Neutrophil (primary cell): Measurements from ENCODE around the gene MEF2C.

Source experiments
- H3K27ac ChIP-seq: fragments of 200-600 bp; sonication (generic); 2 replicates; pipeline ENCODE4 v1.5.1; 2016; ENCODE audit warnings: mild to moderate bottlenecking, moderate library complexity
- H3K27me3 ChIP-seq: fragments of 200-600 bp; sonication (generic); 2 replicates; pipeline ENCODE4 v1.6.0; 2016; ENCODE audit warnings: mild to moderate bottlenecking
- H3K36me3 ChIP-seq: fragments of 200-600 bp; sonication (generic); 2 replicates; pipeline ENCODE4 v1.5.1; 2017
- H3K4me1 ChIP-seq, 2 experiments: fragments of 200-600 bp in 1 of 2; sonication (generic) in 1 of 2; 1 replicate in 1 of 2; 2 replicates in 1 of 2; pipeline versions ENCODE4 v1.5.1 to v1.6.1; 2013 to 2016; ENCODE audit warnings: low read depth in 1 of 2, low read length in 1 of 2, mild to moderate bottlenecking in 1 of 2, moderate library complexity in 1 of 2; ENCODE audit not compliant: control insufficient read depth in 1 of 2, insufficient read depth in 1 of 2
- H3K4me3 ChIP-seq, 2 experiments: fragments of 200-600 bp in 1 of 2; sonication (generic) in 1 of 2; 1 replicate in 1 of 2; 2 replicates in 1 of 2; pipeline ENCODE4 v1.5.1; 2013 to 2016; ENCODE audit warnings: low read depth in 1 of 2, low read length in 1 of 2, mild to moderate bottlenecking in 1 of 2, moderate library complexity in 1 of 2
- H3K9me3 ChIP-seq: fragments of 200-600 bp; sonication (generic); 2 replicates; pipeline ENCODE4 v1.5.1; 2016
- TF ChIP-seq, protein P1 (sequence below): fragments of 200-600 bp; sonication (generic); IDR thresholded peaks from 2 replicates; pipeline ENCODE4 v1.5.1; 2016; ENCODE audit warnings: antibody characterized with exemption

Gene MEF2C

DNA sequence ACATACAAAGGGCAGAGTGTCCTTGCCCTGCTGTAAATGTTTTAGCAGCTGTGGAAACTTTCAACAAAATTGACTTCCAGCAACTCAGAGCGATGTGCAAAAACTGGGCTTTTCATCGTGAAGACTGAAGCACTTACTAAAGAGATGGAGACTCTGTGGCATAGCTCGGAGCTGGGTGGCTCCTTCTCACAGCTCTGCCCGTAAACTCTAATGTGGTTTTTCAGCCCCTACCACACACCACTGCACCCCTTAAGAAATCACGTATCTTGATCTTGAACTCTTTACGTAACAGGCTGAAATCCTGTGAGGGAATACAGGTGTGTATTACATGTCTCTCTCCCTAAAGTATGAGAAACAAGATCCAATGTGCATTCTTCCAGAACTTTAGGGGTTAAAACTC lies 124.4 kb downstream of the MEF2C start:
- no peak overlapping the region for H3K4me3 ChIP-seq

DNA sequence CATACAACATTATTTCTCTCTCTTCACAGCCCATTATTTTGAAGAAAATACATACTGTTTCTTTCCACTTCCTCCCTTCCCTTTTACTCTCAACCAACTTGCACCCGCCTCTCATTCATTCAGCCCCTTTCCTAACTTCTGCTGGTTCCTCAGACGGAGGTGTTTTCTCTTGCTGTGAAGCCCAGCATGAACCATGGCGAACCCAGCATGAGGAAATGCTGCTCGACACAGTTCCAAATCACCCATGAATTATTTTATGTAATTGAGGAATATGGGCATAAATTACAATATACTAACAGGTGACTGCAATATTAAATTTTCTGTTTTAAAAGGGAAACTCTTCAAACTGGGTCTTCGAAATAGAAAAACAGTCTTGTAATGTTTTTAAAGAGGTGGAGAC lies 124.8 kb downstream of the MEF2C start:
- peaks cover 15 to 17% of the 10 kb centered on the region in 2 experiments for H3K4me1 ChIP-seq
- H3K36me3 ChIP-seq = no peaks in the 10 kb centered on the region
- TF ChIP-seq, protein P1, sequence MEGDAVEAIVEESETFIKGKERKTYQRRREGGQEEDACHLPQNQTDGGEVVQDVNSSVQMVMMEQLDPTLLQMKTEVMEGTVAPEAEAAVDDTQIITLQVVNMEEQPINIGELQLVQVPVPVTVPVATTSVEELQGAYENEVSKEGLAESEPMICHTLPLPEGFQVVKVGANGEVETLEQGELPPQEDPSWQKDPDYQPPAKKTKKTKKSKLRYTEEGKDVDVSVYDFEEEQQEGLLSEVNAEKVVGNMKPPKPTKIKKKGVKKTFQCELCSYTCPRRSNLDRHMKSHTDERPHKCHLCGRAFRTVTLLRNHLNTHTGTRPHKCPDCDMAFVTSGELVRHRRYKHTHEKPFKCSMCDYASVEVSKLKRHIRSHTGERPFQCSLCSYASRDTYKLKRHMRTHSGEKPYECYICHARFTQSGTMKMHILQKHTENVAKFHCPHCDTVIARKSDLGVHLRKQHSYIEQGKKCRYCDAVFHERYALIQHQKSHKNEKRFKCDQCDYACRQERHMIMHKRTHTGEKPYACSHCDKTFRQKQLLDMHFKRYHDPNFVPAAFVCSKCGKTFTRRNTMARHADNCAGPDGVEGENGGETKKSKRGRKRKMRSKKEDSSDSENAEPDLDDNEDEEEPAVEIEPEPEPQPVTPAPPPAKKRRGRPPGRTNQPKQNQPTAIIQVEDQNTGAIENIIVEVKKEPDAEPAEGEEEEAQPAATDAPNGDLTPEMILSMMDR = no peak
- H3K27me3 ChIP-seq = no peaks in the 10 kb centered on the region
- H3K4me3 ChIP-seq = no peak overlapping the region
- H3K27ac ChIP-seq = no peak overlapping the region
- H3K9me3 ChIP-seq = no peaks in the 10 kb centered on the region

More for the DNA sequence above, 124.4 kb downstream of the MEF2C start:
- H3K4me1 ChIP-seq = peaks cover 15 to 17% of the 10 kb centered on the region in 2 experiments
- no peaks in the 10 kb centered on the region for H3K36me3 ChIP-seq
- H3K27ac ChIP-seq = no peak overlapping the region
- no peaks in the 10 kb centered on the region for H3K27me3 ChIP-seq
- H3K9me3 ChIP-seq = no peaks in the 10 kb centered on the region
- TF ChIP-seq, protein P1 = no peak

DNA sequence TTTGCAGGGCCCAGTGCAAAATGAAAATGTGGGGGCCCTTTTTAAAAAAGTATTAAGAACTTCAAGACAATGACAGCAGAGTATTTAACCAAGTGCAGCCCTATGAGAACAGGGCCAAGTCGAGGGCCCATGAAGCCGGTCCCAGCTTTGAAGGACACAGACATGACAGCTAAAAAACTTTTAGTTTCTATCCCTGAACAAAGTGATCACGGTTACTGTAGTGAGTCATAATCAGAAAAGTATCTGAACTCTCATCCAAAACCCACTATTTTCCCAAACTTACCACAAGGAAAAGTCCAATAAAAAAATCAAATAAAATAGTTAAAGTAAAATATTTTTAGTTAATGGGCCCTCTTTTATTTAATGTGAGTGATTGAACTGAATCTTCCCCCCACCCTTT lies 126.0 kb downstream of the MEF2C start:
- TF ChIP-seq, protein P1 = no peak
- no peaks in the 10 kb centered on the region for H3K36me3 ChIP-seq
- H3K9me3 ChIP-seq = no peaks in the 10 kb centered on the region
- H3K27me3 ChIP-seq = no peaks in the 10 kb centered on the region
- H3K27ac ChIP-seq = no peak overlapping the region
- H3K4me1 ChIP-seq = peaks cover 15 to 16% of the 10 kb centered on the region in 2 experiments
- H3K4me3 ChIP-seq = no peak overlapping the region

DNA sequence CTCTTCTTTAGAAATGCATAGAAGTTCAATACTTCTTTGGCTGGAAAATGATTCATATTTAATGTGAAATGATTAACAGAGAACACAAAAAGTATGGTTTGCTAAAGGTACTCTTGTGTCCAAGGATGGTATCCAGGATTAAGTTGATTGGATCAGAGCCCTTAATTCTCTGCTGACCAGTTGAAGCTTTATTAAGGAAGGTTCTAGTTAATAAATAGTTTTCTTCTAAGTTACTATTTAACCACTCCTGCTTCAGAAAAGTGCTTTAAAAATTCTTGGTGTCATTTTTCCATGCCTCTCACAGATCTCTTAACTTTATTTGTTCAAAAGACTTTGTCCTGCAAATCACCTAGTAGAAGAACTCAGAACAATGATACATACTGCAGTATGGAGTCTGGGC lies 134.3 kb downstream of the MEF2C start:
- TF ChIP-seq, protein P1 = no peak
- H3K27me3 ChIP-seq = no peaks in the 10 kb centered on the region
- H3K9me3 ChIP-seq = no peaks in the 10 kb centered on the region
- peaks cover 10 to 22% of the 10 kb centered on the region in 2 experiments for H3K4me1 ChIP-seq
- no peak overlapping the region for H3K4me3 ChIP-seq
- no peaks in the 10 kb centered on the region for H3K36me3 ChIP-seq
- H3K27ac ChIP-seq = no peak overlapping the region

DNA sequence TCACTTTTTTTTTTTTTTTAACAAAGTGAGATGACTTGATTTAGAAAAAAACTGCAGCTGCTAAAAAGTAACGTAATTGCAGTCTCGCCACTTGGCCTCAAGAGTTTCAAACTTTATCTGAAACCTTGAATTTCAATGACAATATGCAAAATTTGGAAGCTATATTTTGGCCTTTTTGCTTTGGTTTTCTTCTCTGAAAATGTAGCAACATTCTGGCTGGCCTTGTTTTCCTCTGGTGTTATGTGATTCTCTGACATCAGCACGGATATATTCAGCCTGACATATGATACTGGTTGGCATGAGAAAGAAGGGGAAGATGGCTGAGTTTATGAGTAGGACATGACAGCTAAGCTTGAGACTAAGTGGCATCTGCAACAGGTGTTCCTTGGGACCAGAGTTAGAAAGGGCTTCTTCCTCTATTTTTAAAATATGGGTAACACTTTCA lies 136.5 kb downstream of the MEF2C start:
- Histone ChIP-seq H3K27me3 (no peaks in the 10 kb centered on the region), H3K9me3 (no peaks in the 10 kb centered on the region), H3K27ac (no peak overlapping the region), H3K4me3 (no peak overlapping the region), H3K4me1 (peaks cover 10 to 18% of the 10 kb centered on the region in 2 experiments), H3K36me3 (no peaks in the 10 kb centered on the region)
- TF ChIP-seq, protein P1 = no peak
